GM19324 (cell line): ENCODE data around the gene ZNF136.

Source experiments
- ATAC-seq: cut with Tn5 transposase; IDR thresholded peaks from one replicate; pipeline ENCODE4 v1.9.1; 2021; ENCODE audit warnings: mild to moderate bottlenecking, moderate library complexity; ENCODE audit not compliant: unreplicated experiment, low FRiP score

The ZNF136 gene

GRCh38 chr19:12187625-12188024, 24.7 kb downstream of the ZNF136 start:
- no peak for ATAC-seq

- no peak for ATAC-seq
Measured at GRCh38 chr19:12194827-12195731, 32.2 kb downstream of the ZNF136 start.

DNA sequence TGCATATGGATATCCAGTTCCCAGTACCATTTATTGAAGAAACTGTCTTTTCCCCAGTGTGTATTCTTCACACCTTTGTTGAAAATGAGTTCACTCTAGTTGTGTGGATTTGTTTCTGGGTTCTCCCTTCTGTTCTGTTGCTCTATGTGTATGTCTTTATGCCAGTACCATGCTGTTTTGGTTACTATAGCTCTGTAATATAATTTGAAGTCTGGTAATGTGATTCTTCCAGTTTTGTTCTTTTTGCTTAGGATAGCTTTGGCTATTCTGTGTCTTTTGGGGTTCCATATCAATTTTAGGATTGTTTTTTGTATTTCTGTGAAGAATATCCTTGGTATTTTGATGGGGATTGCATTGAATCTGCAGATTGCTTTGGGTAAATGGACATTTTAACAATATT, 35.2 kb downstream of the ZNF136 start:
- no peak for ATAC-seq

- no peak for ATAC-seq
Measured at GRCh38 chr19:12199757-12200419, 37.0 kb downstream of the ZNF136 start.

DNA sequence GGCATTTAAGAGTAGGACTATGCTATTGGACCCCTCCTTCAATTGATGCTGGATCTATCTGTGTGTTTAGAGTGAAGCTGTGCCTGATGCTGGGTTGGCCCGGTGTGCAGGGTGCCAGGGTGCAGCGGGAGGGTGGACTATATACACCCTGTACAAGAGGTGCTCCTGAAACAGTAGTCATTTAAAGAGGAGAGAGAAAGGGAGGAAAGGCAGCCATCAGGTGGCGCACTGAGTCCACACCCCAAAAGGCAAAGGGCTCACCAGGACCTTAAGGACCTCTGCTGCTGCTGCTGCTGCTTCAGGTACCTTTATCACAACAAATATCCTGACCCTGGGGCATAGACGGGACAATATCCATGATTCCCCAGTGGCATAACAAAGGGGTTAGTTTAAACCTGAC, 39.4 kb downstream of the ZNF136 start:
- ATAC-seq, result no peak

- no peak for ATAC-seq
Measured at GRCh38 chr19:12205296-12205695, 42.4 kb downstream of the ZNF136 start.

DNA sequence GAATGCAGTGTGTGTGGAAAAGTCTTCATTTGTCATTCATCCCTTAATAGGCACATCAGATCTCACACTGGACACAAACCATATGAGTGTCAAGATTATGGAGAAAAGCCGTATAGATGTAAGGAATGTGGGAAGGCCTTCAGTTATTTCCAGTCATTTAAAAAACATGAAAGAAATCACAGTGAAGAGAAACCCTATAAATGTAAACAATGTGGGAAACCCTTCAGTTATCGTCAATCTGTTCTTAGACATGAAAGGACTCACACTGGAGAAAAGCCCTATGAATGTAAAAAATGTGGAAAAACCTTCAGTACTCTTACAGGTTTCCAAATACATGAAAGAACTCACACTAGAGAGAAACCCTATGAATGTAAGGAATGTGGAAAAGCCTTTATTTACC, 45.3 kb downstream of the ZNF136 start:
- no peak for ATAC-seq

DNA sequence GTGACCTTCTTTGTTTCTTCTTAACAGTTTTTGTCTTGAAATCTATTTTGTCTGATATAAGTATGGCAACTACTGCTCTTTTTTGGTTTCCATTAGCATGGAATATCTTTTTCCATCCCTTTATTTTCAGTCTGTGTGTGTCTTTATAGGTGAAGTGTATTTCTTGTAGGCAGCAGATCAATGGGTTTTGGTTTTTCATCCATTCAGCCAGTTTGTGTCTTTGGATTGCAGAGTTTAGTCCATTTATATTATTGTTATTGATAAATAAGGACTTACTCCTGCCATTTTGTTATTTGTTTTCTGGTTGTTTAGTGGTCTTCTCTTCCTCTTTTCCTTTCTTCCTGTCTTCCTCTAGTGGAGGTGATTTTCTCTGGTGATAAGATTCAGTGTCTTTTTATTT, 54.4 kb downstream of the ZNF136 start:
- ATAC-seq, result no peak

- no peak for ATAC-seq
Measured at GRCh38 chr19:12222980-12223630, 60.2 kb downstream of the ZNF136 start.

DNA sequence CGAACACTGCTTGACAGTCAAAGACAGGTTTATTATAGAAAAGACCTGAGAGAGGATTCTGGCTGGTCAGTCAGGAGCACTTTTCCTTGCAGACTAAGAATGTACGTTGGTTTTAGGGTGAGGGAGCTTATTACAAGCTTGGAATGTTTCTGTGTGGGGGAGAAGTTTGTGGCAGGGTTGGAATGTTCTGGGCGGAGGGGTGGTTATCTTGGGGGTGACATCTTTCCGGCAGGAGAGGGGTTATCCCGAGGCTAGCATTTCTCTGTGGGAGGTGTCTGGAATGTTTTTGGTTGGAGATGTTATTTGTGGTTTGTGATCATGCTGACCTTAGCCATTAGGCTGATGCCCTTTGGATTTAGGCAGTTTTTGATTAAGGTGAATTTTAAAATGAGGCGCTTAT, 61.8 kb downstream of the ZNF136 start:
- ATAC-seq, result no peak

GRCh38 chr19:12229990-12230389, 67.1 kb downstream of the ZNF136 start:
- no peak for ATAC-seq

GRCh38 chr19:12230751-12231733, 68.1 kb downstream of the ZNF136 start:
- no peak for ATAC-seq

GRCh38 chr19:12232961-12233360, 70.1 kb downstream of the ZNF136 start:
- ATAC-seq, result no peak

- ATAC-seq, result no peak
Measured at GRCh38 chr19:12237143-12237839, 74.4 kb downstream of the ZNF136 start.
